Rectal smooth muscle tissue (tissue), 1 donor: ENCODE data around the gene AVEN.
"Not testable (repeated sequence)": the region's sequence is repeated elsewhere in the genome, so short reads cannot be mapped to it uniquely, and the experiment has no call there.

ENCODE experiments used
- H3K27ac ChIP-seq: one replicate; pipeline ENCODE4 v1.7.0; 2013; ENCODE audit warnings: low read depth, low read length, inconsistent platforms
- H3K27me3 ChIP-seq: one replicate; pipeline ENCODE4 v1.7.0; 2013; ENCODE audit warnings: low read length; ENCODE audit not compliant: control insufficient read depth, insufficient read depth
- H3K36me3 ChIP-seq: one replicate; pipeline ENCODE4 v1.7.0; 2013; ENCODE audit warnings: low read length; ENCODE audit not compliant: control insufficient read depth, insufficient read depth
- H3K4me1 ChIP-seq: one replicate; pipeline ENCODE4 v1.7.0; 2013; ENCODE audit warnings: low read length; ENCODE audit not compliant: control insufficient read depth, insufficient read depth
- H3K4me3 ChIP-seq: one replicate; pipeline ENCODE4 v1.7.0; 2013; ENCODE audit warnings: low read length
- H3K9ac ChIP-seq: one replicate; pipeline ENCODE4 v1.7.0; 2013; ENCODE audit warnings: low read length

The AVEN gene

DNA sequence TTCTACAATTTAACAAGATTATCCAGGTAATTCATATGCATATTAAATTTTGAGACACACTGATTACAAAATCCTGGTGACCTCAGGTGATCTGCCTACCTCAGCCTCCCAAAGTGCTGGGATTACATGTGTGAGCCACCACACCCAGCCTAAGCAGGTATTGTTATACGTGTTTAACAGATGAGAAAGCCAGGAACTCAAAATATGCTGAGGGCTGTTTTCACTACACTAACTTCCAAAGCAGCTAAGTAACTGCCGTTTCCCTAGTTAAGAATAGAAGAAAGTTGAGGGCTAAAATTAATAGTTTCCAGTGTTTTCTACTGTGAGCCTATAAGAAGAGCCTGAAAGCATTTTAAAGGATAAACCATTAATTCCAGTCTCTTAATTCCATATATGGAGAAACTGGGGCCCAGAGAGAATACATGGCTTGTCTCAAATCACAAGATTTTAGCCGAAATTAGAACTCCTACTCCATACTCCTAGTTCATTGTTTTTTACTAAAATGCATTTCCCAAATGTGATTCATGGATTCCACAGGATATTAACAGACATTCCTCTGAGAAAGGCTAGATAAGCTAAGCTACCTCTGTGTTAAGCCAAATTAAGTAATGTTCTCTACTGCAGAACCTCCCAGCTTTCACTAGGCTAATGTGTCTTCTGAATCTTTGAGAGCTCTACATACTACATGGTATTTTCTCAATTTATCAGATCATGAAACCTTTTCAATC, 17.0 kb upstream of the AVEN start:
- Histone ChIP-seq H3K4me3 (no peak overlapping the region), H3K27me3 (no peaks in the 10 kb centered on the region), H3K27ac (no peak overlapping the region), H3K4me1 (no peaks in the 10 kb centered on the region), H3K9ac (no peak overlapping the region), H3K36me3 (no peaks in the 10 kb centered on the region)

DNA sequence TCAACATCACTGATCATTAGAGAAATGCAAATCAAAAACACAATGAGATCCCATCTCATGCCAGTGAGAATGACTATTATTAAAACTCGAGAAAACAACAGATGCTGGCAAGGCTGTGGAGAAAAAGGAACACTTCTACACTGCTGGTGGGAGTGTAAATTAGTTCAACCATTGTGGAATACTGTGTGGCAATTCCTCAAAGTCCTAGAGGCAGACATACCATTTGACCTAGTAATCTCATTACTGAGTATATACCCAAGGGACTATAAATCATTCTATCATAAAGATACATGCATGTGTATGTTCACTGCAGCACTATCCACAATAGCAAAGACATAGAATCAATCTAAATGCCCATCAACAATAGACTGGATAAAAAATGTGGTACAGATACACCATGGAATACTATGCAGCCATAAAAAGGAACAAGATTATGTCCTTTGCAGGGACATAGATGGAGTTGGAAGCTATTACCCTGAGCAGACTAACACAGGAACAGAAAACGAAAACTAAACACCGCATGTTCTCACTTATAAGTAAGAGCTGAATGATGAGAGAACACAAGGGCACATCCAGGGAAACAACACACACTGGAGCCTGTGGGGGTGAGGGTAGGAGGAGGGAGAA, 15.2 kb upstream of the AVEN start:
- Histone ChIP-seq H3K36me3 (no peaks in the 10 kb centered on the region), H3K4me1 (no peaks in the 10 kb centered on the region), H3K27me3 (no peaks in the 10 kb centered on the region), H3K27ac (no peak overlapping the region), H3K9ac (no peak overlapping the region), H3K4me3 (no peak overlapping the region)

DNA sequence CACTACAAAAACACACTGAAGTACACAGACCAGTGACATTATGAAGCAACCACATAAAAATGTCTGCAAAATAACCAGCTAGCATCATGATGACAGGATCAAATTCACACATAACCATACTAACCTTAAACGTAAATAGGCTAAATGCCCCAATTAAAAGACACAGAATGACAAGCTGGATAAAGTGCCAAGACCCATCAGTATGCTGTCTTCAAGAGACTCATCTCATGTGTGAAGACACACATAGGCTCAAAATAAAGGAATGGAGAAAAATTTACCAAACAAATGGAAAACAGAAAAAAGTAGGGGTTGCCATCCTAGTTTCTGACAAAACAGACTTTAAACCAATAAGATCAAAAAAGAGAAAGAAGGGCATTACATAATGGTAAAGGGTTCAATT, 11.4 kb upstream of the AVEN start:
- not testable (repeated sequence) for H3K36me3 ChIP-seq, H3K27me3 ChIP-seq, H3K4me1 ChIP-seq, H3K27ac ChIP-seq, H3K4me3 ChIP-seq, H3K9ac ChIP-seq

DNA sequence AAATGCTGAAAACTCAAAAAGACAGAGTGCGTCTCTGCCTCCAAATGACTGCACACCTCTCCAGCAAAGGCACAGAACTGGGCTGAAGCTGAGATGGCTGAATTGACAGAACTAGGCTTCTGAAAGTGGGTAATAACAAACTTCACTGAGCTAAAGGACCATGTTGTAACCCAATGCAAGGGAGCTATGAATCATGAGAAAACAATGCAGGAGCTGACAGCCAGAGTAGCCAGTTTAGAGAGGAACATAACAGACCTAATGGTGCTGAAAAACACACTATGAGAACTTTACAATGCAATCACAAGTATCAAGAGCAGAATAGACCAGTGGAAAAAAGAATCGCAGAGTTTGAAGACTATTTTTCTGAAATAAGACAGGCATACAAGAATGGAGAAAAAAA, 10.1 kb upstream of the AVEN start:
- Histone ChIP-seq H3K27ac (no peak overlapping the region), H3K4me3 (no peak overlapping the region), H3K4me1 (no peaks in the 10 kb centered on the region), H3K27me3 (no peaks in the 10 kb centered on the region), H3K36me3 (no peaks in the 10 kb centered on the region), H3K9ac (no peak overlapping the region)

DNA sequence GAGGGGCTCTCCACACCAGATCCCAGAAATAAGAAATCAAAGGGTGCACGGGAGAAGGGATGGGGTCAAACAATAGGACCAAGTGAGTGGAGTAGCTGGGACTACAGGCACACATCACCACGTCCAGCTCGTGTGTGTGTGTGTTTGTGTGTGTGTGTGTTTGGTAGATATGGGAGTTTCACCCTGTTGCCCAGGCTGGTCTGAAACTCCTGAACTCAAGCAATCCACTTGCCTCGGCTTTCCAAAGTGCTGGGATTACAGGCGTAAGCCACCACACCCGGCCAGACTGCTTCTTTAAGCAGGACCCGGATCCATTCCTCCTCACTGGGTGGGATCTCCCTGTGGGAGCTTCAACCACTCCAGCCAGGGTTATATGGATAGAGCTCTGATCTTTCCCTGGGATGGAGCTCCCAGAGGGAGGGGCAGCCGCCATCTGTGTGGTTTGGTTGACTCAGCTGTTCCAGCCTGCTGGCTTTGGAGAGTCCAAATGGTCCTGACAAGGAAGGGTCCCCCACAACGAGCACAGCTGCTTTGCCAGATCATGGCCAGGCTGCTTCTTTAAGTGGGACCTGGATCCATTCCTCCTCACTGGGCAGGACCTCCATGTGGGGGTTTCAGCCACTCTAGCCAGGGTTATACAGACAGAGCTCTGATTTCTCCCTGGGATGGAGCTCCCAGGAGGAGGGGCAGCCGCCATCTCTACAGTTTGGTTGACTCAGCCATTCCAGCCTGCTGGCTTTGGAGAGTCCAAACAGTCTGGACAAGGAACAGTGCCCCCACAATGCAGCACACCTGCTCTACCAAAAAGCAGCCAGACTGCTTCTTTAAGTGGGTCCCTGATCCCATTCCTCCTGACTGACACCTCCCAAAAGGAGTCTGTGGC, 9.1 kb upstream of the AVEN start:
- Histone ChIP-seq H3K27me3 (no peaks in the 10 kb centered on the region), H3K4me3 (no peak overlapping the region), H3K27ac (no peak overlapping the region), H3K4me1 (no peaks in the 10 kb centered on the region), H3K9ac (no peak overlapping the region), H3K36me3 (no peaks in the 10 kb centered on the region)

DNA sequence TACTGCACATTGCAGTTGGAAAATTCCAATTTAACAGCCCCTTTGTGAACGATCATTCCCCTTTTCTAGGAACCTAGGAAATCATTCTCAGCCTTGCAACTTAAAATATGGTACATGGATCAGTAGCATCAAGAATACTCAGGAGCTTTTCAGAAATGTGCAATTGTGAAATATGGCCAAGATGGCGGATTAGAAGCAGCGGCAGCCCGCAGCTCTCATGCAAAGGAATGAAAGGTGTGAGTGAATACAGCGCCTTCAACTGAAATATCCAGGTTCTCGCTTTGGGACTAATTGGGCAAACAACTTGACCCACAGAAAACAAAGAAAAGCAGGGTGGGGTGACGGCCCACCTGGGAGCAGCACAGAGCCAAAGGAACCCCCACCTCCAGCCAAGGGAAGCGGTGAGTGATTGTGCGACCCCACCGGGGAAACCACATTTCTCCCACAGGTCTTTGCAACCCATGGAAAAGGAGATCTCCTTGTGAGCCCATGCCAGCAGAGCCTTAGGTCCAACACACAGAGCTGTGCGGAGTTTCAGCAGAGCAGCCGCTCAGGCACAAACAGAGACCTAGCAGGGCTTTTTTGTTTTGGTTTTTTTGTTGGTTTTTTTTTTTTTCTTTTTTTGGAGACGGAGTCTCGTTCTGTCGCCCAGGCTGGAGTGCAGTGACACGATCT, 7.6 kb upstream of the AVEN start:
- Histone ChIP-seq H3K36me3 (no peaks in the 10 kb centered on the region), H3K9ac (no peak overlapping the region), H3K27ac (no peak overlapping the region), H3K4me3 (no peak overlapping the region), H3K27me3 (no peaks in the 10 kb centered on the region), H3K4me1 (no peaks in the 10 kb centered on the region)

DNA sequence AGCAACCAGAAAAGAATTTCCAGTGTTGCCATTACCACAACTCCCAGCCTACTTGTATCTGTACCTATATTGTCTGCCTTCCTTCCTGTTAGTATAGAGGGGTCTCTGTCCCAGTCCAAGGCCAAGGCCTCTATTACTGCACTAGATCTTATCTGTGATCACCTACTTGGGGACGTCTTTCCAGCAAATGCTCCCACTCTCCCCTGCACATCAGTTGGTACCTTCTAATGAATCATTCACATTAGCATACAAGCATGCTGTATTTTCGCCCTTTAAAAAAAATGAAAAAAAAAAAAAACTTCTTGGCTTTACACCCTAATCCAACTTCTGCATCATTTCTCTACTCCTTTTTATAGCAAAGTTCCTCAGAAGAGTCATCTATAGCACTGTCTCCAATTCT, 4.8 kb upstream of the AVEN start:
- no peaks in the 10 kb centered on the region for H3K27me3 ChIP-seq
- peaks cover 5% of the 10 kb centered on the region for H3K4me1 ChIP-seq
- no peaks in the 10 kb centered on the region for H3K36me3 ChIP-seq
- H3K4me3 ChIP-seq: no peak overlapping the region
- no peak overlapping the region for H3K9ac ChIP-seq
- H3K27ac ChIP-seq: no peak overlapping the region

DNA sequence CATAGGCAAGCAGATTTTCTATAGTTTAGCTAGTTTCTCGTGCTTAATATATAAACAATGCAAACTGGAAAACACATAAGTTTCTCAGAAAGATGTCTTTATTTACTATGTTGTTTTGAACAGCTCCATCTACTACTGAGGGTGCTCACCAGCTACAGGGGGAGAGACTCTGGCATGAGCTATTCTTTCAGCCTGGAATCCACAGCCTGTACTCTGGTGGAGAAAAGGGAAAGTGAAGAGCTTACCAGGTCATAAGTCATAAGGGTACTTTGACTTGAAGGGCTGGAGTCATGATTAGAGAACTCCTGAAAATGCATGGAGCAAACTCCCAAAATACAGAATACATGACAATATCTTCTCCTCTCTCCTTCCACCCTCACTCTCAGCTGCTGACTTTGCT, 4.4 kb upstream of the AVEN start:
- Histone ChIP-seq H3K36me3 (no peaks in the 10 kb centered on the region), H3K27me3 (no peaks in the 10 kb centered on the region), H3K4me1 (peaks cover 5% of the 10 kb centered on the region), H3K27ac (no peak overlapping the region), H3K9ac (no peak overlapping the region), H3K4me3 (no peak overlapping the region)

DNA sequence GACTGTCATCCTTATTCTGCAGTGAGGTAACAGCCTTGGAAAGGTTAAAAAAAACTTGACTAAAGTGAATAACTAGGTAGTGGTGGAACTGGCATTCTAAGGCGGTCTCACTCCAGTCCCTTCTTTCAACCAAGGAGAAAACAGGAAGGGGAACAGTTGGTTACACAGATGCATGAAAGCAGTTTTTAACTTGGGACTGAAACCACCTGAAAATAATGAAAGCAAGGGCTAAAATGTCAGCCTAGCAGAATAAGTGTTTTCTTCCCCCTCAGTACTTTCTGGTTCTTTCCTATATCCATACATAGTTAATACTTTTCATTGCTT, 748 bp upstream of the AVEN start:
- H3K27me3 ChIP-seq: no peaks in the 10 kb centered on the region
- H3K4me3 ChIP-seq: peak overlapping the region; percentile 93
- peaks cover 11% of the 10 kb centered on the region for H3K4me1 ChIP-seq
- peak overlapping the region; percentile 88 for H3K27ac ChIP-seq
- H3K9ac ChIP-seq: no peak overlapping the region
- H3K36me3 ChIP-seq: no peaks in the 10 kb centered on the region

DNA sequence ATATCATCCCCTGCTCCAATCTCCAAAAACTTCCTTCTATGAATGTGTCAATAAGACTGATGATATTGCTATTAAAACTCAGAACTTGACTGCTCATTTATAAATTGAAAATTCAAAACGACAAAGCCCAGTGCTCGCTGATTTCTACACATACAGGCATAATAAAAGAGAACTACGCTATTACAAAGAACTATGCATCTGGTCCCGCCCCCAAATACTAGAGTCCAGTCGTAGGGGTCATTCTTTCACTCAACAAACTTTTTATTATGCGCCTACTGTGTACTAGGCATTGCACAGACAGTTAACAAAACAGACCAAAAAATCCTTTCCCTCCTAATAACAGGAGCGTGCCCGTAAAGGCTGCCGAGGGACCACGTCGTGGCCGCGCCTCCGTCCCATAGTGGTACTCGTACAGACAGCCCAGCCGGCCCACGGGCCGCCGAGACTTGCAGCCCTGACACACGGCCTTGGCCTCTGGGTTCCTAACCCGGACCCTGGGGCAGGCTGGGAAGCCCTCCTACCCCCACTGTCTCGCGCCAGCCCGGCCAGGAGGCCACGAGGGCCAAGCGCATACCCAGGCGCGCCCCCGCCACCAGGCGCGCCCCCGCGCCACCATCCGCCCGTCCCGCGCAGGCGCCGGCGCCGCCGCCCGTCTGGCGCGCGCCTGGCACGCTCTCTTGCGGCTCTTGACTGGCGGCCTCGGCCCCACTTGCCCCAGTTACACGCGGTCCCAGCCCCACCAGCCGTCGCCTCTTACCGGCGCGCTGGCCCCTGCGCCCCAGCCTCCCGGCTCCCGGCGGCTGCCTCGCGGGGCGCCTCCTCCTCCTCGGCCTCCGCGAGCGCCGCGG, 757 bp downstream of the AVEN start:
- Histone ChIP-seq H3K36me3 (no peaks in the 10 kb centered on the region), H3K27ac (peak overlapping the region; percentile 88), H3K27me3 (no peaks in the 10 kb centered on the region), H3K4me1 (peaks cover 11% of the 10 kb centered on the region), H3K4me3 (peak overlapping the region; percentile 93), H3K9ac (peak overlapping the region; percentile 61)

DNA sequence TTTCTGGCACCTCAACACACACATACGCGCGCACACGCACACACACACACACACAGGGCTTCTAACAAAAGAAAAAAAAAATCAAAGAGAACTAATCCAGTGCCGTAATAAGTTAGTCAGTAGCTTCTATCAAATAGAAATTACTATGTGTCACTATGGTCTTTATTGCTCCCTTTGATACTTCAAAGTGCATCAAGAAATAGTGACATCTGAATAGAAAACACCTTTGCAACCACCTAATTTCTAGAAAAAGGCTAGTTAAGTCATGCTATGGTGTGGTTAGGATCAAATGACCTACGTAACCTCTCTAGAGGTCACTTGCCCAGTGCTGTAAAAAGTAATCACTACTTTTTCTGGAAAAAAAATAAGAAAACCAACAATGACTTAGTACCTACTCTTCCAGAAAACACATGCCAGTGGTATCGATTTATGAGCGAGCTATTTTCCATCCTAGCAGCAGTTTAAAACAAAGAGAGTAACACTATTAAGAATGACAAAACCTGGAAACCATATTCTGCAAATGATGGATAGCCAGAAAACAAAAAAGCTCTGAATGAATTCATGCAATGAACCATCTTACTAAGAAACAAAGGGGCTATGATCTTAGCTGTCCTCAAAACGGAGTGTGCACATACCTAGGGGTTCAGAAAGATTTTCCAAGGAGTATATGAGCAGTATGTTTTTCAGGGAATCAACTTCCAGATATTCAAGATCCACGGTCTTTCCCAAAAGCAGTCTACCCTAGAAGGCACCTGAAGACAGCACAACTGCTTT, 6.8 kb downstream of the AVEN start:
- Histone ChIP-seq H3K4me1 (no peaks in the 10 kb centered on the region), H3K27ac (no peak overlapping the region), H3K4me3 (no peak overlapping the region), H3K27me3 (no peaks in the 10 kb centered on the region), H3K36me3 (no peaks in the 10 kb centered on the region), H3K9ac (no peak overlapping the region)
